GM19395 (cell line): Measurements from ENCODE around the gene ENKD1.

Source experiments
- ATAC-seq: cut with Tn5 transposase; IDR thresholded peaks from one replicate; pipeline ENCODE4 v1.9.1; 2021; ENCODE audit warnings: mild to moderate bottlenecking, moderate library complexity; ENCODE audit not compliant: unreplicated experiment

ENKD1 gene

DNA sequence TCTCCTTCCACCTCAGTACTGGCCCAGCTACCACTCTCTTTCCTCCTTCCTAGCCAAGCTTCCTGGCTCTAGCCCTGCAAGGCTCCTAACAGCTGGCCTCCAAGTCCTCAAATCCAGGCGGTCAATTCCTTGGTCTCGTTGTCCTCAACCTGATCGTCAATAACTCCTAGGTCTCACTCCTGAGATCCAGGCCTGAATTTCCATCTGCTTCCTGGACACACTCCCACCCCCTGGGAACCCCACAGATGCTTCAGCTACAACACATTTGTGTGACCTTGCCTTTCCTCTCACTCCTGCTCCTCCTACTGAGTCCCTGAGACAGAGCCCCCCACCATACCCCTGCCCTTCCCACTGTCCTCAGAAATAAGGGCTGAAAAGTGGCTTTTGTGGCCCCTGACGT is 2.3 kb downstream of the ENKD1 start:
- no peak for ATAC-seq

DNA sequence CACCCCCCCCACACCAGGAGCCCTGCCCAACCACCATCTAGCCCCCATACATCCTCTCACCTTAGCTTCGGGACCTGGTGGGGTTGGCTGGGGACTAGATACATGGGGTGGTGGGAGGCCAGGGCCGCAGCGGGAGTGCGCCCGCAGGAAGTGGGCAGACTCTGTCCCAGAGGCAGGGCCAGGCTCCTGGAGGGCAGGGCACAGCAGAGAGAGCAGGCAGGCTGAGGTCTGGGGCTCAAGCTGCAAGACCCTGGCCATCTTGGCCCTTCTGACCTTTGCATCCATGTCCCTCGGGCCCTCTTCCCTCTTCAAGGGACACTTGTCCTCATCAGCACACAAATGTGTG is 2.7 kb downstream of the ENKD1 start:
- ATAC-seq, result no peak

DNA sequence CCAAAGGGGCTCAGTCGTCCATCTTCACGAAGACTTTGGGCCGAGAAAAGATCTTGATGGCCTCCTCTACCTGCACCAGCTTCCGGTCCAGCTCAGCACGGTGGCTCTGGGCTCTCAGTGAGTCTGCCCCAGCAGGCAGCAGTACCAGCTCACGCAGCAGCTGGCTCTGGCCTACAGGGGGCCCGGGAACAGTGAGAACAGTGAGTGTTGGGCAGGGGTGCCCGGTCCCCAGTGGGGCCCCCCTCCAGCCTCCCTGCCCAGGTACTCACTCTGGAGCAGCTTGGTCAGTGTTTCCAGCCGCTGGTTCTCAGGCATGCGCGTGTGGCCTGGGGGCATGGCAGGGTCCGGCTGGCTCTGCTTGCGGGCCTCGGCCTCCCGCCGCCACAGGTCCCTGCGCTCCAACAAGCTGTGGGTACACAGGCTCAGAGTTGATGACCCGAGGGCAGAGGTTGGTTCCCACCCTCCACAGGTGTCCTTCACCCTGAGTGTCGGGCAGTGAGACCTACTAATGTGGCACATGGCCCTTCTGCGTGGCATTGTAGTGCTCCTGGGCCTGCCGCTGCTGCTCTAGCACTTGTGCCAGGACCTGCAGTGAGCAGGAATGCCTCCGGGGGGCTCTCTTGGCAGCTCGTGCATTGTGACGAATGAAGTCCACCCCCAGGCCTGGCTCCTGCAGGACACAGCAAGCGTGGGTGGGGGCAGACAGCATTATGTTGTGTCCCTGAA is 3.2 kb downstream of the ENKD1 start:
- ATAC-seq, result no peak

DNA sequence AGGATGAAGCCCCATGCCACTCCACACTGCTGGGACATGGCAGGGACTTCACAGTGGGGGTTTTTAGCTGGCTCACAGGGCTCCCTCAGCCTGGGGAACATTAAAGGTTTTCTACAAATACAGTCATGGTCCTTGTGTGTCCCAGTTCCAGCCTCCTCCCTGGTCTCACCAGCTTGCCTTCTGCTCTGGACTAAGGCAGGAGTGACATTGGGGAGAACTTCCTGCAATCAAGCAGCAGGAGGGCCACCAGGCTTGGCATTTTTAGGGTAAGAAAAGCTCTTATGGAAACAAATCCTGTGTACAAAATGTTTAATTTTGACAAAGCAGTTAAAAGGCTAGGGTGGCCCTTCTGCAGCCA is 3.9 kb downstream of the ENKD1 start:
- ATAC-seq, result no peak

DNA sequence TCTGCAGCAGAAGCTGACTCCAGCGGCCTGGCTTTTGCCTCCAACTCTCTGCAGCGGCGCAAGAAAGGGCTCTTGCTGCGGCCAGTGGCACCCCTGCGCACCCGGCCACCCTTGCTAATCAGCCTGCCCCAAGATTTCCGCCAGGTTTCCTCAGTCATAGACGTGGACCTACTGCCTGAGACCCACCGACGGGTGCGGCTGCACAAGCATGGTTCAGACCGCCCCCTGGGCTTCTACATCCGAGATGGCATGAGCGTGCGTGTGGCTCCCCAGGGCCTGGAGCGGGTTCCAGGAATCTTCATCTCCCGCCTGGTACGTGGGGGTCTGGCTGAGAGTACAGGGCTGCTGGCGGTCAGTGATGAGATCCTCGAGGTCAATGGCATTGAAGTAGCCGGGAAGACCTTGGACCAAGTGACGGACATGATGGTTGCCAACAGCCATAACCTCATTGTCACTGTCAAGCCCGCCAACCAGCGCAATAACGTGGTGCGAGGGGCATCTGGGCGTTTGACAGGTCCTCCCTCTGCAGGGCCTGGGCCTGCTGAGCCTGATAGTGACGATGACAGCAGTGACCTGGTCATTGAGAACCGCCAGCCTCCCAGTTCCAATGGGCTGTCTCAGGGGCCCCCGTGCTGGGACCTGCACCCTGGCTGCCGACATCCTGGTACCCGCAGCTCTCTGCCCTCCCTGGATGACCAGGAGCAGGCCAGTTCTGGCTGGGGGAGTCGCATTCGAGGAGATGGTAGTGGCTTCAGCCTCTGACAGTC is 4.5 kb downstream of the ENKD1 start:
- no peak for ATAC-seq

DNA sequence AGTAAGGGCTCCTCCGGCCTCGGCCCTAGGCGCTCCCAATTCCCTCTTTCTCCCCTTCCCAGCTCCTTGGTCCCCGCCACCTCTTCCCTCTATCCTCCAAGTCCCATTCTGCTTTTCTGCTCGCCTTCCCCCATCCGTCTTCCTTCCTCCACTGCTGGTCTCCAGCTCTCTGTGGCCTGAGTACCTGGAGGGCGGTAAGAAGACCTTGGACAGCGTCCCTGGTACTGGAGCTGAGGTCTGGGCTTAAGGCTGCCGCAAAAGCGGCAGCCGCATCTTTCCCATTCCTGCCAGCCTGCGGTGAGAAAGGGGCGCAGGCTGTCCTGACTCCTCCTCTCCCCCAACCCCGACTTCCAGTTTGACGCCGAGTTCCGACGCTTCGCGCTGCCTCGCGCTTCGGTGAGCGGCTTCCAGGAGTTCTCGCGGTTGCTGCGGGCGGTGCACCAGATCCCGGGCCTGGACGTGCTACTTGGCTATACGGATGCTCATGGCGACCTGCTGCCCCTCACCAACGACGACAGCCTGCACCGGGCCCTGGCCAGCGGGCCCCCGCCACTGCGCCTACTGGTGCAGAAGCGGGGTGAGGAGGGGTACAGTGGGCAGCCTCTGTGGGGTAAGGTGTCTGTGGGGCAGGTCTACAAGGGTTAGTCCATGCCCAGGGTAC is 5.3 kb downstream of the ENKD1 start:
- no peak for ATAC-seq

DNA sequence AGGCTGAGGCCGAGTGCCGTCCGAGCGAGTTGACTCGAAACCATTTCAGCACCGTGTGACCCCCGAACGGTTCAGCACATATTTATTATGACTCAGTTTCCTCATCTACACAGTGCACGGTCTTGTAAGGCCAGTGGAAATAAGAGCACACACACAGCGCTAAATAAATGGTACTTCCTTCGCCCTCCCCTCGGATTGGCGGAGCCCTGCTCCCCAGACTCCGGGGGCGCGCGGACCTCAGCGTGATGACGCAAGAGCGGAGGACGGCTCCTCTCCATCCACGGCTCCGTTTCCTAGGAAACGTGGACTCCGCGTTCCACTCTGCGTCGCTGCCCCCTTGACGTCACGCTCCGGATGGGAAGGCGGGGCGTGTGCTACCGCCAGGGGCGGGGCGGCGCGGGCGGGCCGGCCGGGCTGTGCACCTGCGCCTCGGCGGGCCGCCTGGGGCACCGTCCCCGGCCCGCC is 6.0 kb downstream of the ENKD1 start, which contains the start of gene PARD6A:
TSS of gene PARD6A (plus strand) at position 397 of the 465 bp plus-strand sequence. CDS start 79 bp downstream, outside the sequence.
- peak; percentile 76 for ATAC-seq

DNA sequence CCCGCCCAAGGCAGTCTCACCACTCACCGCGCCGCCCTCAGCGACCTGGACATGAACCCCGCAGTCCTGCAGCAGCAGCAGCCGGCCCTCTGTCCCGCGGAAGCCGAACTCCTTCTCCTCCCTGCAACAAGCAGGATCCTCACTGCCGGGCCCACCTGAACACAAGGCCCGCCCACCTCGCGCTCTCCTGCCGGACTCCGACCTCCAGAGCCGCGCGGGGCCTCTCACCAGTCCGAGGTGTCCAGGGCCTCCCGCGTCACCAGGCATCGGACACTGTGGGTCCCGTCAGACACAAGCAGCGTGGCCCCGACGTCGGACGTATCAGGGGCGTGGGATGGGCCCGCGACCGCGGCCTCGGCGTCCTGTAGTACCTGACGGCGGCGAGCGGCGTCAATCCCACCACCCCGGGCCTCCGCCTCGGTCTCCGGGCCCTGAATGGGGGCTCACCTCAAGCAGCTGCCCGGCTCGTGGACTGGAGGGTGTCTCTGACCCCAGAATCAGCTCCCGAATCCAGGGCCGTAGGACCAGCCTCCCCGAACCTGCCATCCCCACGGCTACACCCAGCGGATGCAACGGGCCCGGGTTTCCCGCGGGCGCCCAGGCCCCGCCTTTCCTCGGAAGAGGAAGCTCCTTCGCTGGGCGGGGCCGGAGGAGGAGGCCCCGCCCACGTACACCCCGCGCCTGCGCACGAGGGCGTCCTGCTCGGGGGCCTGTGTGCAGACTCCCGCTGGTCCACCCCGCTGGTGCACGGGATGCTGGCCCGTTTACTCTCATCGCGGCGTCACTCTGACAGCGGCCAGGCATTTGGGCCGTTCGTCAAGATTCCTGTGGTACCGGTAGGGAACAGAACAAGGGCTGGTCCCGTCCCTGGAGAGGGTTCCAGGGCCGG is 6.6 kb downstream of the ENKD1 start, which contains the start of gene ACD:
TSS of gene ACD (minus strand) at position 586 of the 889 bp plus-strand sequence. CDS start at position 546, 40 bp downstream.
- peak; percentile 65 for ATAC-seq

DNA sequence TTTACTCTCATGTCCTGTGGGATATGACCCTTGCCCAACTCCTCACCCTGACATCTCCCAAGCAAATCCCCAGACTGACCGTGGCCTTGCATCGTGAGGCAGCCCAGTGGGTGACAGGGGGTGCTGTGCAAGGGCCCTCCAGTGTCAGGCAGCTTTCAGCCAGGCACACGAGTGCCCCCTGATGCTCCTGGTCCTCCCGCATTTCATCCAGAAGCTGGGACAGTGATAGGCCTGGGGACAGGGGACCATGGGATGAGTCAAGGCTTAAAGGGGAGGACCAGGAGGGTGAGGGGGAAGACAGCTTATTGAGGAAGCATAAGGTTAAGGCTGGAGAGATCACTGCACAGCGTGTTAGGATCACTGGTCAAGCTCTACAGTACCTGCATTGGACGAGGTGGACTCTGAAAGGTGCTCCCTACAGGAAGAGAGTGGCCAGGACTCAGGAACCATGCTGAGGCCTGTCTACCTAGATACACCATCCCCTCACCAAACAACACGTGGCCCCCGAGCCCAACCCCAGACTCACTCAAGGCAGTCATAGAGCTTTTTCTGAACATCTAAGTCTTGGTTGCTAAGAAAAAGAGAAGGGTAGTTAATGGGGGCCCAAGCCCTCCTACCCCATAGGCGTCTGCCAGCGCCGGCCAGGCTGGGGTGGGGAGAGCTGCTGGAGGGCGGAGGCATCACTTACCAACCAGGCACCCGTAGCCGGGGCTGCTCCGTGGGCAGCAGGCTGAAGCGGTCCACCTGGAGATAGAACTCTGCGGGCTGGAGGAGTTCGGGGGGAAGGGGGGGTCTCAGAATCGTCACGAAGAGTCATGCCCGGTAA is 7.5 kb downstream of the ENKD1 start:
- no peak for ATAC-seq

DNA sequence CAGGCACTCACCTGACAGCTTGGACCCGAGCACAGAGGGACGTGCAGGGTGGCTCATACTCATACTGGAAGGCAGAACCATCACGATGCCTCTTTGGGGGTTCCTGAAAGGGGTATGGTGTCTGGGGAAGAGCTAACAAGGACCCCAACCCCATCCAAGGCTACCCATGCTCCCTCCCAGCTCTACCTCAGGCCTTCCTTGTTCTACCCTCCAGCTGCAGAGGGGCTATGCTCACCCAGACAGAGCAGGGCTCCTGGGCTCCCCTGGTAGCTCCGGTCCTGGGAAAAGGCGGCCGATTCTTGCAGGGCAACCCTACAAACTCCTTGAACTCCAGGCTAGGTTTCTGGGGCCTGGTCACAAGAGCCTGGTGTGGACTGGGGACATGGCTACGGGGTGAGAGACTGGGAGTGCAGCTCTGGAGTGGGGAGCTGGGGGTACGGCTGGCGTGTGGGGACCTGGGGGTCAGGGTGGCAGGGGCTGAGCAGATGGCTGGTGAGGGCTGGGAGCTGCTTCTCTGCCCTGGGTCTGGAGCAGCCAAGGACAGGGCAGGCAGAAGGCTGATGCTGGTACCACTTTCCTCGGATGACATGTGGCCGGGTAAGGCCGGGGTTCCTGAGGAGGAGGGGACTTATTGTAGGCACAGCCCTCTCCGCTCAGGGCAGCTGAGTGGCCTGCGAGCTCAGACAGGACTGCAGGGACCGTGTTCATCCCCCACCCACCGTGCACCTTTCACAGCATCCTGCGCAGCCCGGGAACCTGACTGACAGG is 8.6 kb downstream of the ENKD1 start:
- no peak for ATAC-seq

DNA sequence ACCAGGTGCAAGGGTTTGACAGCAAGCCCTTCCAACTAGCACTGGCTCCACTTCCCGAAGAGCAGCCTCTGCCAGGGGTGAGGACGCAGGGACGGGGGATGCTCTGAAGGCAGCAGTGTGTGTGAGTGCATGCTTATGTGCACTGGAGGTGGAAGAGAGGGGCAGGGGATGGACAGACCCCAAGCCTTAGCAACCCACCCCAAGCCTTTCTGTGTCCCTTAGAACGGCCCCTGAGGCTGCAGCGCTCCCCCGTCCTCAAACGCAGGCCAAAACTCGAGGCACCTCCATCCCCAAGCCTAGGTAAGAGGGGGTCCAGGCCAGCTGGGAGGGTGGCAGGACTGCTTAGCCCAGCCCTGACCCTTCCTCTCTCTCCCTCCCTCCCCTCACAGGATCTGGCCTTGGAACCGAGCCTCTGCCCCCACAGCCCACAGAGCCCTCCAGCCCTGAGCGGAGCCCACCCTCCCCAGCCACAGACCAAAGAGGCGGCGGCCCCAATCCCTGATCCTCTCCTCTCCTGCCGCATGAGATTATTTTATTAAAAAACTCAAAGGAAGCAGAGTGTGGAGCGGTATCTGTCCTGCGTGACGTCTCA is 9.4 kb downstream of the ENKD1 start:
- ATAC-seq, result no peak

DNA sequence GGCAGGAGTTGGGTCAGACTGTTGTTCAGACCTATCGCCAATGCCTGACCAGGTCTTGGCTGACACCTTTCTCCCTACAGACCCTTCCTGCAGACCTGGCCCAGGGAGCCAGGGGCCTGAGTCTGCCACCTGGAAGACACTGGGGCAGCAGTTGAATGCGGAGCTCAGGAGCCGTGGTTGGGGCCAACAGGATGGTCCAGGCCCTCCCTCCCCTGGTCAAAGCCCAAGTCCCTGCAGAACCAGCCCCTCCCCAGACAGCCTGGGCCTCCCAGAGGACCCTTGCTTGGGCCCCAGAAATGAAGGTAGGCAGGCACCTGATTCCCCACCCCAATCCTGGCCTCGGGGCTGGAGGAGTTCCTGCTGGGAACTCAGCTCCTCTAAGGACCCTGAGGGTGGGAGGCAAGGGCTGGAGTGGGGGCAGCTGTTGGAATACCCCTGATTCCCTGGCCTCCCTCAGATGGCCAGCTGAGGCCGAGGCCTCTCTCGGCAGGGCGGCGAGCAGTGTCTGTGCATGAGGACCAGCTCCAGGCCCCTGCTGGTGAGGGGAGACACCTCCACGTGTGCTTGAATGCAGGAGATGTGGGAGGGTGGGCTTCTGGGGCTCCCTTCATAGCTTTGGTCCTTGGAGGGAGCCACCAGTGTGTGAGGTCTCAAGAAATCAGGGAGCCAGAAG is 10.1 kb downstream of the ENKD1 start:
- no peak for ATAC-seq

DNA sequence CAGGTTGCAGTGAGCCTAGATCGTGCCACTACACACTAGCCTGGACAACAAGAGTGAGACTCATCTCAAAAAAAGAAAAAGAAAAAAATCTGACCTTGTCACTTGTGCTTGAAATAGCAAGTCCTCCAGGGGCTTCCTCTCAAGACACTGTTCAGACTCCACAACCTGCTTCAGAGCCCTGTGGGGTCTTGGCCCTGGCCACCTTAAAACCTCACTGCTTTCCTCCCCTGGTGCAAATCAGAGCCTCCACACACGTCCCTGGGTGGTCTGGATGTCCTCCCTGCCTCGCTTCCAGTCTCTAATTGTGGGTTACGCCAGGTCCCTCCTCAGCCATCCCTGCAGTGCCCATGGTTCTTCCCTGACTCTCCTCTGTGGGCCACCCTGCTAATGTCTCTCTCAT is 11.2 kb downstream of the ENKD1 start:
- no peak for ATAC-seq

DNA sequence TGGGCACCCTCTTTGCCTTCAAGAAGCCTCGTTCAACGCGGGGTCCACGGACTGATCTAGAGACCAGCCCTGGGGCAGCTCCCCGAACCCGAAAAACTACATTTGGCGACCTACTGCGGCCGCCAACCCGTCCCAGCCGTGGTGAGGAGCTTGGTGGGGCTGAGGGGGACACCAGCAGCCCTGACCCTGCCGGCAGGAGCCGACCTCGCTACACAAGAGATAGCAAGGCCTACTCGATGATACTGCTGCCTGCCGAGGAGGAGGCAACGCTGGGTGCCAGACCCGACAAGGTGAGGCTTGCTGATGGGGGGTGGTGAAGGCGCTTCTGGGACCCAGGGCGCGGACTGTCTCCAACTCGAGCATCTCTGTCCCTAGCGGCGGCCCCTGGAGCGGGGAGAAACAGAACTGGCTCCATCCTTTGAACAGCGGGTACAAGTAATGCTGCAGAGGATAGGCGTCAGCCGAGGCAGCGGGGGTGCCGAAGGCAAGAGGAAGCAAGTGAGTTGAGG is 12.1 kb downstream of the ENKD1 start:
- ATAC-seq, result no peak

DNA sequence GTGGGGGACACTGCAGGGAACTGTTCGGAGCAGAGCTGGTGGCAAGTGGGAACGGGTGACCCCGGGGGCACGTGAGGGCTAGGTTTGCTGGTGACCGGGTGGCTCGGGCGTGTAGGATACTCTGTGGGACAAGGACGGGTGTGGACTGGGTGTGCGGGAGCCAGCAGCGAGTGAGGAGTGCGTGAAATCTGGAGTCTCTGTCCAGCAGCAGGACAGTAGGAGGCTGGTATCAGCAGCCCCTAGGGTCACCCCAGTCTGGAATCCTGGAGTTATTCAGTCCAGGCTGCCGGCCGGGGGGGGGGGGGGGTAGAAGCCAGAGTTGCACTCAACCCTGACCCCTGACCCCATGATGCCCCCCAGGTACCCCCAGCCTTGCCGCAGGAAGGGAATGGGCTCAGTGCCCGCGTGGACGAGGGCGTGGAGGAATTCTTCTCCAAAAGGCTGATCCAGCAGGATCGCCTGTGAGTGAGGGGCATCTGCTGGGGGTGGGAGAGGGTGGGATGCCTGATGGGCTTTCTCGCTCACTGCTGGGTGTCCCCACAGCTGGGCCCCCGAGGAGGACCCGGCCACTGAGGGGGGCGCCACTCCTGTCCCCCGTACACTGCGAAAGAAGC is 12.7 kb downstream of the ENKD1 start:
- no peak for ATAC-seq

DNA sequence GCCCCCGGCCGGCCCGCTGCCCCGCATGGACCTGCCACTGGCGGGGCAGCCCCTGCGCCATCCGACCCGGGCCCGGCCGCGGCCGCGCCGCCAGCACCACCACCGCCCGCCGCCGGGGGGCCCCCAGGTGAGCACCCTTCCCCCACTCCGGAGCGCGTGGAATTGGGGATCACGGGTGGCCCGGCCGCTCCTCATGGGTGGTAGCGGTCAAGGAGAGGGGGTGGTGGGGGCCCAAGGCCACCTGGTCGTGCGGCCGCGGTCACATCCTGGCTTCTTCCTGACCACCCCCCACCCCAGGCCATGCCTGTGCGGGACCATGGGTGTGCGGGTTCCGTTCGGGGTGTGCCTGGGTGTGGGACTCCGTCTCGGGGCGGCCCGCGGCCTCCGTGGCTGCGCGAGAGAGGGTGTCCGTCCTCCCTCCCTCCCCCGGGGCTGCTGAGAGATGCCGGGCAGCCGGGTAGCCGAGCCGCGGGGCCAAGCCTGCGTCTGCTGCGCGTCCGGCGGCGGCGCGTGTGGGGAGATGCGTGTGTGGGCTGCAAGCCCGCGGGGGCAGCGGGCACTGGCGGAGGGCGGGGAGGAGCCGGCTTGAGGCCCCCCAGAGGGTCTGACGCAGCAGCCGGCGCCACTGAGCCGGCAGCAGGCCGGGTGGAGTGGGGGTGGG is 13.3 kb downstream of the ENKD1 start:
- no peak for ATAC-seq

DNA sequence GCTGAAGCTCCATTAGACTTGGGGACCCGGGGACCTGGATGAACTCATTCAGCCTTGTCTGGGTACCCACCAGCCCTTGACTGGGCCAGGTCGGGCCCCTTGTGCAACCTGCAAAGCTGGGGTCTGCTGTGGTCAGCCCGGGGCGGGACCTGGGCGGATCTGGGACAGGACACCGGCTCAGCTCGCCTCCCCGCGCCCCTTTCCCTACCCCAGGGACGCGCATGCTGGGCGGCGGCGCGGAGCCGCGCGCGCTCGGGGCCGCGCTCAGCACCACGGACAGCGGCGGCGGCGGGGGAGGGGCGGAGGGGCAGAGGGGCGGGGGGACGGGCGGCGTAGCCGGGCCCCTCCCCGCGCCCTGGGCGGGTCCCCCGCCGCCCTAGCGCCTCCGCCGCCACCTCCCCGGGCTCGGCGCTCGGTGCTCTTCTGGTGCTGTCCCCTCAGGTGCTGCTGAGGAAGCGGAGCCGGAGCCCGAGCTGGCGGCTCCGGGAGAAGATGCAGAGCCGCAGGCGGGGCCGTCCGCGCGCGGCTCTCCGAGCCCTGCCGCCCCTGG is 13.9 kb downstream of the ENKD1 start:
- ATAC-seq, result no peak
